Measurements from ENCODE around the gene JPT1.
"Not testable (repeated sequence)": the region's sequence is repeated elsewhere in the genome, so short reads cannot be mapped to it uniquely, and the experiment has no call there.

Gene JPT1

GRCh38 chr17:75133001-75133400, 21.3 kb downstream of the JPT1 start:
- TF ChIP-seq CTCF (IDR thresholded peaks at IDR 0.05; ENCODE audit: low read depth, low read length, missing control alignments), result no peak
- H3K4me3 ChIP-seq (replicated peaks; ENCODE audit: low read depth, low read length), result no peak overlapping the region
- DNase-seq (ENCODE audit: extremely low read depth, low read depth), result no peak

GRCh38 chr17:75132018-75133000, 22.0 kb downstream of the JPT1 start:
- peak overlapping the region; percentile 89 for H3K4me3 ChIP-seq (replicated peaks; ENCODE audit: low read depth, low read length)
- not testable (repeated sequence) for DNase-seq (ENCODE audit: extremely low read depth, low read depth)

DNA sequence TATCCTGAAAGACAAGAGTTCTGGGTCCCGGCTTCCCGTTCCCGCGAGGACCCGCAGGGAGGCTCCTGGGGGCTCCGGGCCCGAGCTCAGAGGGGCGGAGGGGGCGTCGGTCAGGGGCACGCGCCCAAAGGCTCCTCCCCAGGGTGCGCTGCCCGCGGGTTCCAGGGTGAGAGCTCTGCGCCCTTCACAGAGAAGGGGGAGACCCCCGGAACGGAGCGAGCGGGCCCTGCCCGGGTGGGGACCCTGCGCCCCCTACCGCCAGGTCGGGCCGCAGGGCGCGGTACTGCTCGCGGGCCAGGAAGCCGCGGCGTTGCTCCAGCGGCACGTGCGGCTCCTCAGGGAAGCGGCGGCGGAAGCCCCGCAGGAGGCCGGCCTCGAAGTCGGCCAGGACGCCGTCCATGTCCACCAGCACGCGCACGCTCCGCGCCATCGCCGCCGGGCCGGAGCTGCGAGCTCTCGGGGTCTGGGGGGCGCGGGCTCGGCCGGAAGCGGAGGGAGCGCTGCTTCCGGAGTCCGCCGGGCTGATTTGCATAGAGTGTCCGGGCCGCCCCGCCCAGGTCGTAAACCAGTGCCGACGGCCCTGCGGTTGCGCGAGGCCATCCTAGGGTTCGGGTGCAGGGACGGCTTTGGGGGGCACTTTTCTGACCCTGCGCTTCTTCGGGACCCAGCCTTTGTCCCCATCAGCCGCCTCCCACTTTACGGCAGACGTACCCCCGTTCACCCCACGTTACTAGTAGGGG, 22.9 kb downstream of the JPT1 start, which contains the start of gene NT5C:
NT5C (minus strand) TSS at position 465 of the 740 bp plus-strand sequence; CDS start at position 430, 35 bp downstream.
- TF ChIP-seq CTCF (IDR thresholded peaks at IDR 0.05; ENCODE audit: low read depth, low read length, missing control alignments), result peak; percentile 73
- H3K4me3 ChIP-seq (replicated peaks; ENCODE audit: low read depth, low read length), result peak within 1 kb of the TSS; percentile 89
- peak; percentile 44 for DNase-seq (ENCODE audit: extremely low read depth, low read depth)

GRCh38 chr17:75130632-75131277, 23.6 kb downstream of the JPT1 start:
- DNase-seq (ENCODE audit: extremely low read depth, low read depth), result no peak
- peak; percentile 52 for TF ChIP-seq CTCF (IDR thresholded peaks at IDR 0.05; ENCODE audit: low read depth, low read length, missing control alignments)
- H3K4me3 ChIP-seq (replicated peaks; ENCODE audit: low read depth, low read length), result peak overlapping the region; percentile 89

DNA sequence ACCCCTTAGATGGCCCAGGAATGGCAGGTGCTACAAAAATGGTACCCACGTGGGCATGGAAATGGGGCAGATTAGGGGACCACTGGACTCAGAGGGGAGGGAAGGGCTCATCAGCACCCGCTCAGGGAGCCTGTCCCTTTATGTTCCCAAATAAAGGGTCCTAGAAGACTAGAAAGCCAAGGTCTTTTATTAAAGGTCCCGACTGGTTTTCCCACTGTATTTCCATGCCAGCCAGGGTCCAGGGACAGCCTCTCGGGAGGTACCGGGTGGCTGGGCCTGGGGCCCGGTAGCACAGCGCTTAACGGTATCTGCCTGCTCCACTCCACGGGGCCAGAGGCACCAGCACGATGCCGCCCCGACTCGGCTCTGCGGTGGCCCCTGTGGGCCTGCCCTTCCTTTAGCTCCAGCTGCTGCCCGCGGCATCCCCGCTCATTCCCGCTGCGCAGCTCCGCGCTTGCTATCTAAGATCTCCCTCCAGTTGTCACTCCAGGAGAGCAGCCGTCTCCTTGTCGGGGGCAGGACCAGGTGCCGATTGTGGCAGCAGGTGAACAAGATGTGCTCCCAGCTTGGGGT, 24.2 kb downstream of the JPT1 start:
- DNase-seq (ENCODE audit: extremely low read depth, low read depth), result no peak
- peak overlapping the region; percentile 89 for H3K4me3 ChIP-seq (replicated peaks; ENCODE audit: low read depth, low read length)
- TF ChIP-seq CTCF (IDR thresholded peaks at IDR 0.05; ENCODE audit: low read depth, low read length, missing control alignments), result no peak

- H3K4me3 ChIP-seq (replicated peaks; ENCODE audit: low read depth, low read length), result peak overlapping the region; percentile 89
- TF ChIP-seq CTCF (IDR thresholded peaks at IDR 0.05; ENCODE audit: low read depth, low read length, missing control alignments), result no peak
- no peak for DNase-seq (ENCODE audit: extremely low read depth, low read depth)
These were observed 24.7 kb downstream of the JPT1 start for GRCh38 chr17:75129576-75129975.

All from HFF-Myc (cell line).